Measurements from ENCODE around the gene ISL2.

Gene ISL2

DNA sequence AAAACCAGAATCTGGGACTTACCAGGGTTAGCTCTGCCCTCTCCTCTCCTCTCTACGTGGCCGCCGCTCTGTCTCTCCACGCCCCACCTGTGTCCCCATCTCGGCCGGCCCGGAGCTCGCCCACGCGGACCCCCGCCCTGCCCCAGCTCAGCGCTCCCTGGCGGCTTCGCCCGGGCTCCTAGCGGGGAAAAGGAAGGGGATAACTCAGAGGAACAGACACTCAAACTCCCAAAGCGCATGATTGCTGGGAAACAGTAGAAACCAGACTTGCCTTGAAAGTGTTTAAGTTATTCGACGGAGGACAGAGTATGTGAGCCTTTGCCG is 5.4 kb downstream of the ISL2 start:
- Histone ChIP-seq H3K9ac (ENCODE audit: low read depth in 1 of 2, low read length in 2 of 2) (no peak overlapping the region), H3K27ac (ENCODE audit: low read depth in 2 of 2, low read length in 2 of 2) (no peak overlapping the region), H3K9me3 (ENCODE audit: control insufficient read depth in 2 of 2, low read length in 2 of 2) (no peaks in the 10 kb centered on the region), H3K4me3 (ENCODE audit: low read length in 2 of 2) (peak overlapping the region; percentile 4 to 45), H3K4me1 (ENCODE audit: control insufficient read depth in 2 of 2, insufficient read depth in 2 of 2, low read length in 2 of 2) (peaks cover 44 to 48% of the 10 kb centered on the region in 2 donors), H3K36me3 (ENCODE audit: control insufficient read depth in 2 of 2, insufficient read depth in 2 of 2, low read length in 2 of 2) (no peaks in the 10 kb centered on the region), H3K27me3 (ENCODE audit: control insufficient read depth in 2 of 2, insufficient read depth in 2 of 2, low read length in 2 of 2) (peaks cover 62 to 73% of the 10 kb centered on the region in 2 donors)

DNA sequence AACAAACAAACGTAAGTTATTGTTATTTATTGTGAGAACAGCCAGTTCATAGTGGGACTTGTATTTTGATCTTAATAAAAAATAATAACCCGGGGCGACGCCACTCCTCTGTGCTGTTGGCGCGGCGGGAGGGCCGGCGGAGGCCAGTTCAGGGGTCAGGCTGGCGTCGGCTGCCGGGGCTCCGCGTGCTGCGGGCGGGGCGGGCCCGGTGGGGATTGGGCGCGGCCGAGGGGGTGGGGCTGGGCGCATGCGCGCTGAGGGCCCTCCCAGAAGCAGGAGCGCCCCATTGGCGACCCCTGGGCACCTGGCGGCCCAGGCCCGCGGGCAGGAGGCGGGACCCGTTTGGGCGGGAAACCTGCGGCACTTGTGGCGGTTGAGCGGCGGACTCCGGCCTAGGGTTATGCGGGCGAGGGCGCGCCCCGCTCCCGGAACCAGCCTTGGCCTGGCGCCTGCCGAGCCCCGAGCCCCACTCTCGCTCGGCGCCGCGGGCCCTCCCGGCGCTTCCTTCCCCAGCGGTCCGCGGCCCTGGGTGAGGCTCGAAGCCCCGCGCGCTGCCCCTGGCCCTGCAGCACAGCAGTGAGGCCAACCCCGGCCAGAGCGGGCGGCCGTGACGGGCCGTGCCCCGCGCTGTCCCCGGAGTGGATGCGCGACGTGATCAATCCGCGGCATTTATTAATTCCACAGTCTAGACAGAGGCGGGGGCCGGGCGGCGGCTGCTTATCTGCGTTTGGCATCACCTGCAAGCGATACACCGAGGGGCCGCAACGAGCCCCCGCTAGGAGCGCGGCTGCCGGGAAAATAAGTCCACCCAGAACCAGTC is 6.0 kb downstream of the ISL2 start:
- H3K9me3 ChIP-seq (ENCODE audit: control insufficient read depth in 2 of 2, low read length in 2 of 2), result no peaks in the 10 kb centered on the region
- peaks cover 57 to 70% of the 10 kb centered on the region in 2 donors for H3K27me3 ChIP-seq (ENCODE audit: control insufficient read depth in 2 of 2, insufficient read depth in 2 of 2, low read length in 2 of 2)
- no peak overlapping the region for H3K9ac ChIP-seq (ENCODE audit: low read depth in 1 of 2, low read length in 2 of 2)
- H3K4me1 ChIP-seq (ENCODE audit: control insufficient read depth in 2 of 2, insufficient read depth in 2 of 2, low read length in 2 of 2), result peaks cover 41 to 42% of the 10 kb centered on the region in 2 donors
- H3K27ac ChIP-seq (ENCODE audit: low read depth in 2 of 2, low read length in 2 of 2), result peak overlapping the region in 1 of 2 donors; percentile 26
- no peaks in the 10 kb centered on the region for H3K36me3 ChIP-seq (ENCODE audit: control insufficient read depth in 2 of 2, insufficient read depth in 2 of 2, low read length in 2 of 2)
- H3K4me3 ChIP-seq (ENCODE audit: low read length in 2 of 2), result peak overlapping the region; percentile 13 to 39

DNA sequence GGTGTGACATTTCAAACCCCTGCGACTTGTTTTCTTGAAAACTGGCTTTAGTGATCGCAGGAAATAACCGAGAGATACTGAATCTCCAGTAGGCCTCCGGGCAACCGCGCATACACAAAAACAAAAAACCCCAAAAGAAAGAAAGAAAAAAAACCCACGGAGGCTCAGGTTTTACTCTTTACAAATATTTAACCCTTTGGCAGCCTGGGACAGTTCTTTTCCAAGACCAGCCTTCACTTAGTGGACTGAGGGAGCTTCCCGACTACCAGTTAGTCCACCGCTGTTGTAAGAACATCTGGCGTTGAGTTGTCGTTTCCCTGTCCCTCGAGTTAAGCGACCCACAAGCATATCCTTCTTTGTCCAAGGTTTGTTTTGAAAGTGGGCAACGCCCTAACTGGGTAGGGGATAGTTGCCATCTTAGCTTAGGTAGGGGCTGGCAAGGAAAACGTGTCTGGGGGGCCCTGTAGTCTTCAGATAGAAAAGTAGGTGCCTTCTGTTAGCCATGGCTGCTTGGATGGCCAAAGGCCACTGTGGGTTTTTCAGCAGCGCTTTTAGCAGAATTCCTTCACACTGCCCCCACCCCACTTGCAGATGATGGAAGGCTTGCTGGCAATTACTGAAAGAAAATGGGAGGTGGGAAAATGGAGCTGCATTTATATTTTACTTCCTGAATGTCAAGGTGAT is 6.9 kb downstream of the ISL2 start:
- H3K36me3 ChIP-seq (ENCODE audit: control insufficient read depth in 2 of 2, insufficient read depth in 2 of 2, low read length in 2 of 2), result no peaks in the 10 kb centered on the region
- H3K27ac ChIP-seq (ENCODE audit: low read depth in 2 of 2, low read length in 2 of 2), result no peak overlapping the region
- H3K4me3 ChIP-seq (ENCODE audit: low read length in 2 of 2), result no peak overlapping the region
- no peaks in the 10 kb centered on the region for H3K9me3 ChIP-seq (ENCODE audit: control insufficient read depth in 2 of 2, low read length in 2 of 2)
- H3K9ac ChIP-seq (ENCODE audit: low read depth in 1 of 2, low read length in 2 of 2), result no peak overlapping the region
- peaks cover 35 to 36% of the 10 kb centered on the region in 2 donors for H3K4me1 ChIP-seq (ENCODE audit: control insufficient read depth in 2 of 2, insufficient read depth in 2 of 2, low read length in 2 of 2)
- peaks cover 51 to 67% of the 10 kb centered on the region in 2 donors for H3K27me3 ChIP-seq (ENCODE audit: control insufficient read depth in 2 of 2, insufficient read depth in 2 of 2, low read length in 2 of 2)

DNA sequence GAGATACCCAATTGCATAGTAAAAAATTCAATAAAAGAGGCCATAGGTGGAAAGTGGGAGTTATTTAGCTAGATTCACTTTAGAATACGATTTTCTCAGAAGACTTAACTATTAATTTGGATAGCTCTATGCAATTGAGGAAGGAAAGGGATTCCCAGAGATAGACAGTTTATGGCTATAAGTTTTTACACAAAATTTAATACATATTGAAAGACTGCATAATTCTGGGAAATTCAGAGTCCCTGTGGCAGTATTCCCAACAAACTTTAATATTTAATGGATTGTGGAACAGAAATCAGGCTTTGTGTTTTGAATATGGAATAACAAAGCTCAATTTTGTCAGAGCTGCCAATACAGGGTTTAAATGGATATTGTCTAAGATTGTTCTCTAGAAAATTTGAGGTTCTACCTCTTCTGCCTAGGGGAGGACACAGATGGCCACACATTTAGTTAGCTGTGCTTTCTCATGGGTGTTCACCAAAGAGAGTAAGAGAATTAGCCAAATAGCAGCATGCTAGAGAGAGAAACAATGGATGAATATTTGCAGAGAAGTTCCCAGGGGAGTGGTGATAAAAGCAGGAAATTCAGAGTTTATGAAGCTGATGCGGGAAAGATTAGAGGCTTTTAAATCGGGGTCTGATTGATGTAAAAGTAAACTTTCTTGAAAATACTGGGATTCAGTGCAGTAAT is 8.5 kb downstream of the ISL2 start:
- peaks cover 37 to 52% of the 10 kb centered on the region in 2 donors for H3K27me3 ChIP-seq (ENCODE audit: control insufficient read depth in 2 of 2, insufficient read depth in 2 of 2, low read length in 2 of 2)
- H3K36me3 ChIP-seq (ENCODE audit: control insufficient read depth in 2 of 2, insufficient read depth in 2 of 2, low read length in 2 of 2), result no peaks in the 10 kb centered on the region
- no peaks in the 10 kb centered on the region for H3K9me3 ChIP-seq (ENCODE audit: control insufficient read depth in 2 of 2, low read length in 2 of 2)
- H3K9ac ChIP-seq (ENCODE audit: low read depth in 1 of 2, low read length in 2 of 2), result no peak overlapping the region
- H3K4me3 ChIP-seq (ENCODE audit: low read length in 2 of 2), result peak overlapping the region in 1 of 2 donors; percentile 67
- peaks cover 26 to 27% of the 10 kb centered on the region in 2 donors for H3K4me1 ChIP-seq (ENCODE audit: control insufficient read depth in 2 of 2, insufficient read depth in 2 of 2, low read length in 2 of 2)
- peak overlapping the region in 1 of 2 donors; percentile 86 for H3K27ac ChIP-seq (ENCODE audit: low read depth in 2 of 2, low read length in 2 of 2)

DNA sequence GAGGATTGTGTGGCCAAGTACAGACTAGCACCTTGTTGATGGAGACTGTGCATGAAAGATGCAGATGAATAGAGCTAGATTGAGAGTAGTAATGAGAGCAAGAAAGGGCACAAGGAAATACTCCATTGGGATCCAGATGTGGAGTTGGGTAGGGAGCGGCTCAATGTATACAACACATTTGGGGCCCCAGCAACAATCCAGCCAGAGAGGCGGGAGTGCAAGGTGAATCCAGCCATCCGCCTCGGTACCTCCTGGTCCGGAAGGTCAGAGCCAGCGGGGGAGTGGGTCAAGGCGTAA is 9.0 kb downstream of the ISL2 start:
- peak overlapping the region; percentile 67 to 78 for H3K4me3 ChIP-seq (ENCODE audit: low read length in 2 of 2)
- H3K27me3 ChIP-seq (ENCODE audit: control insufficient read depth in 2 of 2, insufficient read depth in 2 of 2, low read length in 2 of 2), result peaks cover 32 to 48% of the 10 kb centered on the region in 2 donors
- no peaks in the 10 kb centered on the region for H3K36me3 ChIP-seq (ENCODE audit: control insufficient read depth in 2 of 2, insufficient read depth in 2 of 2, low read length in 2 of 2)
- H3K9me3 ChIP-seq (ENCODE audit: control insufficient read depth in 2 of 2, low read length in 2 of 2), result no peaks in the 10 kb centered on the region
- peak overlapping the region in 1 of 2 donors; percentile 86 for H3K27ac ChIP-seq (ENCODE audit: low read depth in 2 of 2, low read length in 2 of 2)
- H3K9ac ChIP-seq (ENCODE audit: low read depth in 1 of 2, low read length in 2 of 2), result peak overlapping the region in 1 of 2 donors; percentile 14
- peaks cover 22% of the 10 kb centered on the region in 2 donors for H3K4me1 ChIP-seq (ENCODE audit: control insufficient read depth in 2 of 2, insufficient read depth in 2 of 2, low read length in 2 of 2)

DNA sequence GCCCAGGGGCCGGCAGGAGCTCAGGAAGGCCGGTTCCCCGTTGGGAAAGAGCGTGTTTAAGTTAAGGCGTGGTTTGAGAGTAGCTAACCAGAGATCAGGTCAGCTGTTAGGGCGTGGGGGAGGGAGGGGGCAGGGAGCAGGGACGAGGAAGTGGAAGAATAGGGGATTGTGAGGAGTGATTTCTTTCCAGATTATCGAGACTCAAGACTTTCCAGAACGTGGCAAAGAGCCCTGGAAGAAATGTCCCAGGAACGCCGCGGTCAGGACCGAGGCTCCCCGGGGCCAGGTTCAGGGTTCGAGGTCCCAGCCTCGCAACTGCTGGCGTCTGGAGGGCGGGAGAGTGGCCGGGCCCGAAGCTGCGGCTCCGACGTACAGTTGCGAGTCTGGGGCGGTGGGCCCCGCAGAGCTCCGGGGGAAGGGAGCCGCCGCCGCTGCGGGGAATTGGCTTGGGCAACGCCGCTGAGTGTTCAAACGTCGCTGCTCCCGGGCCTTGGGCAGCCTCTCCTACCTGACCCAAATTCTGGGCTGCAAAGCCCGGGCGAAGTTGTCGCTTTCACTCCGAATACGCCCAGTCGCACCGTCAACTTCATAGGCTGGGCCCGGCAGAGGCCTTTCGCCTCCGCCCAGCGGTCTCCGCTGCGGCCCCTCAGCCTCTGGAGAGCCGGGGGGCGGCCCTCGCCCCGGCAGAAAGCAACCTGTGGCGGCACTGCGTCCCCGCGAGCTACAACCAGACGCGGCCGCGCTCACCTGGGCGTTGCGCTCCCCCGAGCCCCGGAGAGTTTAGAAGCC is 9.5 kb downstream of the ISL2 start:
- peaks cover 16 to 17% of the 10 kb centered on the region in 2 donors for H3K4me1 ChIP-seq (ENCODE audit: control insufficient read depth in 2 of 2, insufficient read depth in 2 of 2, low read length in 2 of 2)

DNA sequence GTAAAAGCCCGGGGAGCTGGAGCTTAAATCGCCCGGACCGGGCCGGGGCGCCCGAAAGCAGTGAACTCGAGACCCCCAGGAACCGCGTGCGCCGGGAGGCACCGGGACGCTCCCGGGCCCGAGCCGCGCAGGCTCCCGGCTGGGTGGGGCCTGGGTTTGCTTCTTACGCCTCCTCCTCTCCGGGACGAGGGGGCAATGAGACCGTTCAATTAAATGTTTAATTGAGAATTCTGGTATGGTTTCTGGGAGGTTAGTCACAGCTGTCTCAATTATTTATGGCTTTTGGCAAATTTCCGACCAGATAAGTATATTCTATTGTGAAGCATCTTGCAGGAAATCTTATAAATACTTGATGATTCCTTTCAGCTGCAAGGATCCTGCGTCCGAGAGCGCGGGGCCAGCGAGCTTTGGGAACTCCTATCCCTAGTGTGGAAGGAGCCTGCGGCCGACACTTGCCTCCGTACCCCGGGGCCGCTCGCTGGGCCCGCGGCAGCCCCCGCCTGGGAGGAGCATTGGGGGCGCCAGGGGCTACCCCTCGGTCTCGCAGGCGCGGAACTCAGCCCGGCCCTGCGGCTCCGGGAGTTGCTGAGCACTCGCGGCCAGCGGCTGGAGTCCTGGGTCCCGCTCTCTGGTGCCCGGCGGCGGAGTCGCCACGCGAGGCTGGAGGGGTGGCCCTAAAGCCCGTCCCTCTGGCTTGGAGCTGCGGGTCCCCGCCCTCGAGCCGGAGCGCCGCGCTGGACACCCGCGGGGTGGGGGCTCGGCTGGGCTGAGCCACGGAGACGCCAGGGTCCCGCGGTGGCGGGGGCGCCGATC is 10.3 kb downstream of the ISL2 start:
- Histone ChIP-seq H3K27me3 (ENCODE audit: control insufficient read depth in 2 of 2, insufficient read depth in 2 of 2, low read length in 2 of 2) (peaks cover 28 to 38% of the 10 kb centered on the region in 2 donors), H3K9ac (ENCODE audit: low read depth in 1 of 2, low read length in 2 of 2) (peak overlapping the region; percentile 80 to 85), H3K27ac (ENCODE audit: low read depth in 2 of 2, low read length in 2 of 2) (peak overlapping the region; percentile 74 to 86)

More for the DNA sequence above, 9.5 kb downstream of the ISL2 start:
- Histone ChIP-seq H3K4me3 (ENCODE audit: low read length in 2 of 2) (peak overlapping the region; percentile 67 to 78), H3K9ac (ENCODE audit: low read depth in 1 of 2, low read length in 2 of 2) (peak overlapping the region; percentile 80 to 85), H3K9me3 (ENCODE audit: control insufficient read depth in 2 of 2, low read length in 2 of 2) (no peaks in the 10 kb centered on the region), H3K27ac (ENCODE audit: low read depth in 2 of 2, low read length in 2 of 2) (peak overlapping the region; percentile 74 to 86), H3K27me3 (ENCODE audit: control insufficient read depth in 2 of 2, insufficient read depth in 2 of 2, low read length in 2 of 2) (peaks cover 28 to 42% of the 10 kb centered on the region in 2 donors), H3K36me3 (ENCODE audit: control insufficient read depth in 2 of 2, insufficient read depth in 2 of 2, low read length in 2 of 2) (no peaks in the 10 kb centered on the region)

DNA sequence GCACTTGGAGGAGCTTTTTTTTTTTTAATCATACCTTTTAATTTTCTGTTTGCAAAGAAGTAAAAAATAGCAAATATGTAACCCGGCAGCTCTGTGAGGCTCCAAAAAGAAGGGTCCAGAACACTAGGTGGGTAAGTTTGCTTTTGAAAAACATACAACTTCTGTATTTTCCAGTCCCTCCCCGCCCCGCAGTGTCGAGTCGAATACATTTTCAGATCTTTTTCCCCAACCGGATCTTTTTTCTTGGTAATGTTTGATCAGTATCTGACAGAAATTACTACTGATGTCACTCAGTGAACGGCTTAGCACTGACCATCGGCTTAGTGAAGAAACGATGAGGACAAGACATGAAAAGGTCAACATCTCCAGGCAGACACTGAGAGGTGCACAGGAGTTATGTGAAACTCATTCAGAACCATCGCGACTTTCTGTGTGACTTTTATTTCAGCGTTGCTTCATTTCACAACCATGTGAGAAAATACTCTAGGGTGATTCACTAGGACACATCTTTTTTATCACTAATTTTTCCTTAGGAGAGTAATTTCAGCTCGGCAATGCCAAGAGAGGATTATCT is 11.0 kb downstream of the ISL2 start:
- H3K9me3 ChIP-seq (ENCODE audit: control insufficient read depth in 2 of 2, low read length in 2 of 2), result no peaks in the 10 kb centered on the region
- peak overlapping the region in 1 of 2 donors; percentile 74 for H3K27ac ChIP-seq (ENCODE audit: low read depth in 2 of 2, low read length in 2 of 2)
- H3K36me3 ChIP-seq (ENCODE audit: control insufficient read depth in 2 of 2, insufficient read depth in 2 of 2, low read length in 2 of 2), result no peaks in the 10 kb centered on the region
- peaks cover 26 to 32% of the 10 kb centered on the region in 2 donors for H3K27me3 ChIP-seq (ENCODE audit: control insufficient read depth in 2 of 2, insufficient read depth in 2 of 2, low read length in 2 of 2)
- H3K4me3 ChIP-seq (ENCODE audit: low read length in 2 of 2), result peak overlapping the region; percentile 67 to 78
- peaks cover 8 to 11% of the 10 kb centered on the region in 2 donors for H3K4me1 ChIP-seq (ENCODE audit: control insufficient read depth in 2 of 2, insufficient read depth in 2 of 2, low read length in 2 of 2)
- H3K9ac ChIP-seq (ENCODE audit: low read depth in 1 of 2, low read length in 2 of 2), result peak overlapping the region in 1 of 2 donors; percentile 85

More for the DNA sequence above, 10.3 kb downstream of the ISL2 start:
- Histone ChIP-seq H3K4me1 (ENCODE audit: control insufficient read depth in 2 of 2, insufficient read depth in 2 of 2, low read length in 2 of 2) (peaks cover 10 to 13% of the 10 kb centered on the region in 2 donors), H3K9me3 (ENCODE audit: control insufficient read depth in 2 of 2, low read length in 2 of 2) (no peaks in the 10 kb centered on the region), H3K36me3 (ENCODE audit: control insufficient read depth in 2 of 2, insufficient read depth in 2 of 2, low read length in 2 of 2) (no peaks in the 10 kb centered on the region), H3K4me3 (ENCODE audit: low read length in 2 of 2) (peak overlapping the region; percentile 67 to 78)
